GDM1 (cell line): Measurements from ENCODE around the gene DGKA.
A peak's percentile ranks its signal among the peaks of the same experiment; 100 is the strongest.
"Not testable (repeated sequence)": the region's sequence is repeated elsewhere in the genome, so short reads cannot be mapped to it uniquely, and the experiment has no call there.

Source experiments
- DNase-seq: peaks from one replicate; lab custom pipeline; 2025; lab: John Stamatoyannopoulos, UW

DGKA gene

GRCh38 chr12:55969356-55969755 lies 38.4 kb downstream of the DGKA start:
- no peak for DNase-seq

GRCh38 chr12:55970775-55971174 lies 39.8 kb downstream of the DGKA start:
- no peak for DNase-seq

GRCh38 chr12:55972042-55972441 lies 41.1 kb downstream of the DGKA start:
- DNase-seq = no peak

- DNase-seq = no peak
These were observed 41.5 kb downstream of the DGKA start for GRCh38 chr12:55972456-55972855.

- DNase-seq = no peak
These were observed 42.1 kb downstream of the DGKA start for GRCh38 chr12:55972911-55973598.

GRCh38 chr12:55973599-55974307 lies 42.8 kb downstream of the DGKA start, which contains the start of gene RAB5B:
RAB5B (plus strand) TSS chr12:55974078; CDS start chr12:55986961, 12,883 bp downstream.
- DNase-seq = peak; percentile 100

GRCh38 chr12:55974308-55974730 lies 43.4 kb downstream of the DGKA start:
- no peak for DNase-seq

GRCh38 chr12:55978393-55978792 lies 47.4 kb downstream of the DGKA start:
- DNase-seq = no peak

- no peak for DNase-seq
These were observed 48.1 kb downstream of the DGKA start for GRCh38 chr12:55979069-55979468.

- DNase-seq = not testable (repeated sequence)
These were observed 50.9 kb downstream of the DGKA start for GRCh38 chr12:55981882-55982281.

- peak; percentile 16 for DNase-seq
These were observed 51.5 kb downstream of the DGKA start for GRCh38 chr12:55982319-55982936.

- DNase-seq = no peak
These were observed 52.4 kb downstream of the DGKA start for GRCh38 chr12:55983232-55983842.

GRCh38 chr12:55984861-55985260 lies 53.9 kb downstream of the DGKA start:
- DNase-seq = no peak

- no peak for DNase-seq
These were observed 54.4 kb downstream of the DGKA start for GRCh38 chr12:55985341-55985740.

GRCh38 chr12:55985976-55986375 lies 55.0 kb downstream of the DGKA start:
- DNase-seq = not testable (repeated sequence)

GRCh38 chr12:55991110-55991509 lies 60.1 kb downstream of the DGKA start:
- DNase-seq = no peak

- DNase-seq = no peak
These were observed 62.4 kb downstream of the DGKA start for GRCh38 chr12:55993230-55993853.

GRCh38 chr12:55995366-55995765 lies 64.4 kb downstream of the DGKA start:
- no peak for DNase-seq

- DNase-seq = peak; percentile 38
These were observed 65.3 kb downstream of the DGKA start for GRCh38 chr12:55996201-55996714.

- DNase-seq = peak; percentile 89
These were observed 66.0 kb downstream of the DGKA start, which contains the start of gene SUOX for GRCh38 chr12:55996715-55997534. SUOX (plus strand) TSS chr12:55997276; CDS start chr12:56002222, 4,946 bp downstream.

- DNase-seq = no peak
These were observed 66.5 kb downstream of the DGKA start for GRCh38 chr12:55997535-55997859.
